Progenitor cell of endocrine pancreas (in vitro differentiated cells): ENCODE data around the gene ABCD3. TPM values are rescaled to one million over a fixed set of nuclear protein-coding genes. Genes with fewer than 3 reads are reported as not detected.
A peak's percentile ranks its signal among the peaks of the same experiment; 100 is the strongest.

Experiments
- DNase-seq: peaks from one replicate; pipeline ENCODE4 v3.0.0; 2021; ENCODE audit warnings: low spot score; ENCODE audit not compliant: unreplicated experiment
- H3K27ac Mint-ChIP-seq: 2 replicates; pipeline ENCODE4 v1.8.0; 2021; ENCODE audit warnings: mild to moderate bottlenecking, moderate library complexity, mixed read lengths
- H3K27me3 Mint-ChIP-seq: 2 replicates; pipeline ENCODE4 v1.8.0; 2021; ENCODE audit warnings: mixed read lengths
- H3K36me3 Mint-ChIP-seq: 2 replicates; pipeline ENCODE4 v1.8.0; 2022; ENCODE audit warnings: mixed read lengths; ENCODE audit not compliant: insufficient read depth
- H3K4me1 Mint-ChIP-seq: 2 replicates; pipeline ENCODE4 v1.8.0; 2021; ENCODE audit warnings: low read depth, mixed read lengths
- H3K4me3 Mint-ChIP-seq: 2 replicates; pipeline ENCODE4 v1.8.0; 2021; ENCODE audit warnings: low read depth, mild to moderate bottlenecking, moderate library complexity, mixed read lengths
- H3K9me3 Mint-ChIP-seq: 2 replicates; pipeline ENCODE4 v1.8.0; 2021; ENCODE audit warnings: low read depth, mixed read lengths
- total RNA-seq: library from RNA; stranded (reverse); gene quantifications from 2 replicates; pipeline ENCODE4 v1.2.1, GENCODE V29; 2021
- TF ChIP-seq, protein P1 (sequence below): fragments of 200-600 bp; sonication (generic); IDR thresholded peaks from one replicate; pipeline ENCODE4 v1.5.0; 2021; ENCODE audit warnings: antibody characterized with exemption, mild to moderate bottlenecking; ENCODE audit not compliant: unreplicated experiment

Gene ABCD3
- total RNA-seq, 1 donor from 2014 or later = 43.2 TPM

DNA sequence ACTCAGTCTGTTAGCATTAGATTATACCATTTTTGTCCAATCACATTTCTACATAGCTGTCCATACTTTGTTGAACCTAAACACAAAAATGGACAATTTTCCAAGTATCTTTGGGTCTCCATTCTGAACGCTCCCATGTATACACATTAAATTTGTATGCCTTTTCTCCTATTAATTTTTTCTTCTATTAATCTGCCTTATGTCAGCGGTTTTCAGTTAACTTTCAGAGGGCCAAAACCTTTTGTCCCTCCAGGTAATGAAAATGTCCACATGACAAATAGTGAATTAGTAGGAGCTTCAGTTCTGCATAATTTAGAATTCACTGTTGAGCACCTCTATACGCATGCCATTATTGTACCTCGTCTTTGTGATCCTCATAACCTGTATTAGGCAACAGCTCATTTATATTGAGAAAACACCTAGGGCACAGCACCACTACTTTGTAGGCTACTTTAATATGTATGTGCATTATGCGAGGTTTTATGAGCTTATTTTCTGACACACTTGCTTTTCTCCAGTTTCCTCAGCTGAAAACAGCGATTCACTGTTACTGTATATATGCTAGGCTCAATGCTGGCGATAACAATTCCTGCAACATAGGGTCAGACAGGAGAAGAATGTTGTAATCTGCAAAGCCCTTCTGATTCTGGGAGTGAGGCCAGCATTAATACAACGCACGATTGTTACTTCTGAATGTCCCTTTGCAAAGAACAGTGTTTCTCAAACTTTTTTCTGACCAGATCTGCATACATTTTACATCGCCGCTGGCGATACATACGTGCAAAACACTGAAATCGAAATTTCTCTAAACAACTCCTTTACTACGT, 1.1 kb upstream of the ABCD3 start:
- TF ChIP-seq, protein P1, sequence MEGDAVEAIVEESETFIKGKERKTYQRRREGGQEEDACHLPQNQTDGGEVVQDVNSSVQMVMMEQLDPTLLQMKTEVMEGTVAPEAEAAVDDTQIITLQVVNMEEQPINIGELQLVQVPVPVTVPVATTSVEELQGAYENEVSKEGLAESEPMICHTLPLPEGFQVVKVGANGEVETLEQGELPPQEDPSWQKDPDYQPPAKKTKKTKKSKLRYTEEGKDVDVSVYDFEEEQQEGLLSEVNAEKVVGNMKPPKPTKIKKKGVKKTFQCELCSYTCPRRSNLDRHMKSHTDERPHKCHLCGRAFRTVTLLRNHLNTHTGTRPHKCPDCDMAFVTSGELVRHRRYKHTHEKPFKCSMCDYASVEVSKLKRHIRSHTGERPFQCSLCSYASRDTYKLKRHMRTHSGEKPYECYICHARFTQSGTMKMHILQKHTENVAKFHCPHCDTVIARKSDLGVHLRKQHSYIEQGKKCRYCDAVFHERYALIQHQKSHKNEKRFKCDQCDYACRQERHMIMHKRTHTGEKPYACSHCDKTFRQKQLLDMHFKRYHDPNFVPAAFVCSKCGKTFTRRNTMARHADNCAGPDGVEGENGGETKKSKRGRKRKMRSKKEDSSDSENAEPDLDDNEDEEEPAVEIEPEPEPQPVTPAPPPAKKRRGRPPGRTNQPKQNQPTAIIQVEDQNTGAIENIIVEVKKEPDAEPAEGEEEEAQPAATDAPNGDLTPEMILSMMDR = no peak
- peaks cover 3% of the 10 kb centered on the region for H3K27me3 Mint-ChIP-seq

DNA sequence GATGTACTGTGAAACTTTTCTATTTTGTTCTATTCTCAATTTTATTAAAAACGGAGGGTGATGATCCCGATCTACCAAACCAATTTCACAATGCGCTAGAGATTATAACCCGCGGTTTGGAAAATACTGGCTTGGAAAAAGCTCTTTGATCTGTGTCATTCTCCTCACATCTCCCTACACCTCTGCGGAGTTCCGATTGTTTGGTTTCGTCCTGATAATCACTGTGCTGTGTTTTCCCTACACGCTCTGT, 536 bp upstream of the ABCD3 start:
- Mint-ChIP-seq H3K27ac (no peak overlapping the region), H3K4me3 (no peak overlapping the region), H3K4me1 (peaks cover 32% of the 10 kb centered on the region), H3K27me3 (peaks cover 3% of the 10 kb centered on the region), H3K36me3 (no peaks in the 10 kb centered on the region), H3K9me3 (no peaks in the 10 kb centered on the region)
- TF ChIP-seq, protein P1 = no peak
- DNase-seq = no peak

More for the DNA sequence above, 1.1 kb upstream of the ABCD3 start:
- H3K27ac Mint-ChIP-seq = no peak overlapping the region
- no peaks in the 10 kb centered on the region for H3K9me3 Mint-ChIP-seq
- DNase-seq = no peak
- no peak overlapping the region for H3K4me3 Mint-ChIP-seq
- peaks cover 27% of the 10 kb centered on the region for H3K4me1 Mint-ChIP-seq
- H3K36me3 Mint-ChIP-seq = no peaks in the 10 kb centered on the region

DNA sequence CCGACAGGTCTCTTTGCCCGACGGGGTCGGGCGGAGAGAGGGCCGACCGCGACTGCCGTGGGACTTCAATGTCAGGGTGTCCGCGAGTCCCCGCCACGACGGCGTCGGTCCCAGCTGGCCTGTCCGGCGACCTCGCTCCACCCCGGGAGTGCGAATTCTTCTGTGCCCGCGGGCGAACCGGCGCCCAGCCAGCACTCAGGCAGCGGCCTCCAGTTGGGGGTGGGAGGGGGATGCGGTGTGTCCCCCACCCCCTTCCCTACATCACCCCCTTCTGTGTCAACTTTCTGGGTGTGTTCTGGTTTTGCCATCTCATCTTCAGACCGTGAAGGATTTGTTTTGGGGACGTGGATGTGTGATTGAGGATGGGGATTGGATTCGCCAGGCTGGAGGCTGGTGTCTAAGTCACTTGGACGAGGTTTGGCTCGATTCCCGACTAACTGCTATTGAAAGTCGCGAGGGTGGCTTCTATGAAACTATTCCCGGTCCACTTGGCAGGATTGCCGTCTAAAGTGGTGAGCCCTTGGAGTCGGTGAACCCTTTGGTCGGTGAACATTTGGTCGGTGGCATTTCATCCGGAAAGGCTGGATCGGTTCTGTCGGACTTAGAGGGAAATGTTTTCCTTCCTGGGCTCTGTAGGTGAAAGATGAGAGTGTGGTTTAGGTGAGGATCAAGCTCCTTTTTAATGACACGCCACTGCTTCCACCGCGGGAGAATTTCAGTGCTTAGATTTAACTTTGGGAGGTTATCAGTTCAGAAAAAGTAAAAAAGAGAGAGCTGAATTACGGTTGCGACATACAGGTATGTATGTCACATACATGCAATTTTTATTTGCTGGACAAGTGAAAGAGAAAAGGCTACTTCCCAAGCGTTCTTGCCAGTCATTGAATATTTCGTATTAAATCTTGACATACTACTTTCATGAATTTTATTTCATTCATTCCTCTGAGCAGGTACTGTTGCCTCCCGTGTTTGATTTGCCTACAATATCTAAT, 771 bp downstream of the ABCD3 start:
- DNase-seq = no peak
- TF ChIP-seq, protein P1 = no peak
- Mint-ChIP-seq H3K36me3 (no peaks in the 10 kb centered on the region), H3K27ac (peak overlapping the region; percentile 93), H3K9me3 (no peaks in the 10 kb centered on the region), H3K4me1 (peaks cover 42% of the 10 kb centered on the region), H3K27me3 (peaks cover 5% of the 10 kb centered on the region), H3K4me3 (no peak overlapping the region)

GRCh38 chr1:94422115-94422820, 4.1 kb downstream of the ABCD3 start:
- no peak overlapping the region for H3K4me3 Mint-ChIP-seq
- H3K4me1 Mint-ChIP-seq = peaks cover 66% of the 10 kb centered on the region
- TF ChIP-seq, protein P1 = no peak

More at GRCh38 chr1:94422115-94422820, 4.1 kb downstream of the ABCD3 start:
- Mint-ChIP-seq H3K27me3 (peaks cover 3% of the 10 kb centered on the region), H3K27ac (no peak overlapping the region), H3K9me3 (no peaks in the 10 kb centered on the region), H3K36me3 (no peaks in the 10 kb centered on the region)
- no peak for DNase-seq
